NT2/D1 (cell line): ENCODE measurements around the gene CFB.

Source experiments
- DNase-seq: peaks from one replicate; pipeline ENCODE4 v3.0.0-alpha.2; 2011; ENCODE audit warnings: low read depth, low spot score
- H3K27me3 ChIP-seq: 2 replicates; pipeline ENCODE4 v1.6.0; 2011; ENCODE audit warnings: mild to moderate bottlenecking; ENCODE audit not compliant: insufficient read length, insufficient read depth
- H3K36me3 ChIP-seq: 2 replicates; pipeline ENCODE4 v1.6.1; 2011; ENCODE audit warnings: mild to moderate bottlenecking, low read length, mixed read lengths; ENCODE audit not compliant: insufficient read depth, insufficient read length
- H3K4me1 ChIP-seq: 2 replicates; pipeline ENCODE4 v1.5.1; 2011; ENCODE audit not compliant: insufficient read depth, insufficient read length
- H3K4me3 ChIP-seq: 2 replicates; pipeline ENCODE4 v1.5.1; 2011; ENCODE audit warnings: low read depth; ENCODE audit not compliant: insufficient read length
- H3K9ac ChIP-seq: 2 replicates; pipeline ENCODE4 v1.6.0; 2011; ENCODE audit warnings: low read depth; ENCODE audit not compliant: insufficient read length
- H3K9me3 ChIP-seq: 2 replicates; pipeline ENCODE4 v1.5.1; 2011; ENCODE audit warnings: mild to moderate bottlenecking, low read length; ENCODE audit not compliant: insufficient read depth
- SUZ12 ChIP-seq: IDR thresholded peaks from 2 replicates; pipeline ENCODE4 v1.6.1; 2011; ENCODE audit not compliant: insufficient read length, insufficient read depth; ENCODE audit errors: extremely low read depth
- YY1 ChIP-seq: IDR thresholded peaks from 2 replicates; pipeline ENCODE4 v1.6.1; 2011; ENCODE audit not compliant: insufficient read length, insufficient read depth
- ZNF274 ChIP-seq: IDR thresholded peaks from 2 replicates; pipeline ENCODE4 v1.6.1; 2011; ENCODE audit warnings: mild to moderate bottlenecking, low read depth, low read length

CFB gene

DNA sequence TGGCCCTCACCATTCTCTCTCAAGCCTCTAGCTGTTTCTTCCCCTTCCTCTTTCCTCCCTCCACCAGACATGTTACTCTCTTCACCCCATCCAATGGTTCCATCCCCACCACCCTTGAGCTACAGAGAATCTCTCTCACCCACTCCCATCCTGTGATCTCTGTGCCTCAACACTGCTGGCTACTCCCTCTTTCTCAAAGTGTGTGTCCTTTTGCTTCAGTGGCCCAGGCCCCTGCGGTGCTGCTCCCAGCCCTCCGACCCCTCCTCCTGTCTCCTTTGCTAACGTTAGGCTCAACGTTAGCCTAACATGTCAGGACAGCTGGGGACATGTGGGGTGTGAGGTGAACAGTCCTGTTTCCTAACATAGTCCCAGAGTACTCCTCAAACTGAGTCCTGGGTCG lies 7.0 kb downstream of the CFB start:
- Histone ChIP-seq H3K9ac (no peak overlapping the region), H3K9me3 (no peaks in the 10 kb centered on the region), H3K27me3 (no peaks in the 10 kb centered on the region), H3K4me1 (no peaks in the 10 kb centered on the region), H3K36me3 (peaks cover 72% of the 10 kb centered on the region), H3K4me3 (no peak overlapping the region)
- no peak for DNase-seq
- no peak for TF ChIP-seq YY1
- TF ChIP-seq ZNF274, result no peak
- no peak for TF ChIP-seq SUZ12

DNA sequence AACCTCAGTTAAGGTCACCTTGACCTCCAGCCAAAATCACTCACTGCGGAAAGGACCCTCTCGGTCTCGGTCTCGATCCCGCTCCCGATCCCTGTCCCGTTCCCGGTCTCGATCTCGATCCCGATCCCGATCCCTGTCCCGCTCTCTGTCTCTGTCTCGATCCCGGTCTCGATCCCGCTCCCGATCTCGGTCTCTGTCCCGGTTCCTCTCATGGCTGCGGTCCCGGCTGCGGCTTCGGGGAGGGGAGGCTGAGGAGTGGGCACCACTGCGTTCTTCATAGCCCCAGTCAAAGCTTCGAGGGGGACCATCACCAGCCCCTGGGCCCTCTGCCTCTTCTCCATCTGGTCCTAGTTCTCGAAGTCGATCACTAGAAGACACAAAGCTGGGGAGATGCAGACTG lies 8.6 kb downstream of the CFB start:
- H3K4me3 ChIP-seq, result no peak overlapping the region
- H3K4me1 ChIP-seq, result no peaks in the 10 kb centered on the region
- DNase-seq, result no peak
- H3K27me3 ChIP-seq, result no peaks in the 10 kb centered on the region
- H3K9ac ChIP-seq, result no peak overlapping the region
- peaks cover 72% of the 10 kb centered on the region for H3K36me3 ChIP-seq
- TF ChIP-seq SUZ12 (no peak), YY1 (no peak), ZNF274 (no peak)
- no peaks in the 10 kb centered on the region for H3K9me3 ChIP-seq

DNA sequence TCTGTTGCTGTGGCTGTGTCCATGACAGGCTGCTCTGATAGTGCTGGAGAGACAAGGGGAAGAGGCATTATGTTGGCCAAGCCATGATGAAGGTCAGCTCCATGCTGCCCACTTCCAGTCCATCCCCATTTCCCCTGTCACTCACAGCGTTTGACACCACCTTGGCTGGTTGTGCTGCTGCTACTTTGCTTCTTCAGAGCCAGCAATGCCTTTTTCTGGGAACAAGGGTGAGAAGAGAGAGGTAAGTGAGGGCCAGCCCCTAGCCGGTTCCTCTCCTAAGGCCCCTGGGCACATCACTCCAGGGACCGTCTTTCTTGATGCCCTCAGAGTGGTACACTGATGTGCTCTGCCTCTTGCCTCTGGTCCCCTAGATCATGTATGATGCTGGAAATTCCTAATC lies 10.9 kb downstream of the CFB start:
- peaks cover 79% of the 10 kb centered on the region for H3K36me3 ChIP-seq
- H3K4me3 ChIP-seq, result no peak overlapping the region
- H3K4me1 ChIP-seq, result no peaks in the 10 kb centered on the region
- H3K9me3 ChIP-seq, result no peaks in the 10 kb centered on the region
- no peaks in the 10 kb centered on the region for H3K27me3 ChIP-seq
- DNase-seq, result no peak
- no peak overlapping the region for H3K9ac ChIP-seq
- no peak for TF ChIP-seq YY1
- no peak for TF ChIP-seq ZNF274
- TF ChIP-seq SUZ12, result no peak

DNA sequence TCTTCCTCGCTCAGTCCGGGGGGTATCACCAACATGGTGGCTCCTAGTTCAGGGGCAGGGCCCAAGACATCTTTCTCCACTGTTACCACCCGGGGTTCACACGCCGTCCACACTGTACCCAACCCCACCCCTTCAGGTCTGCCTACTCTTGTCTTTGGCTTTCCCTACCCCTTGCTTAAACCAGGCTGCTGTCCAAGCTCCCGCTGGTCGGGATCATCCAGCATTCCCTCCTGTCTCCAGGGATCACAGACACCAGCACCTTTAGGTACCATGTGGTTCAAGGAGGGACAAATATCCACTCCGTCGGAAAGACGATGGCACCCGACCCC lies 12.5 kb downstream of the CFB start:
- H3K4me1 ChIP-seq, result no peaks in the 10 kb centered on the region
- DNase-seq, result no peak
- H3K9ac ChIP-seq, result peak overlapping the region; percentile 96
- H3K27me3 ChIP-seq, result no peaks in the 10 kb centered on the region
- H3K36me3 ChIP-seq, result peaks cover 79% of the 10 kb centered on the region
- H3K9me3 ChIP-seq, result no peaks in the 10 kb centered on the region
- peak overlapping the region; percentile 96 for H3K4me3 ChIP-seq
- TF ChIP-seq SUZ12 (no peak), YY1 (no peak), ZNF274 (no peak)

DNA sequence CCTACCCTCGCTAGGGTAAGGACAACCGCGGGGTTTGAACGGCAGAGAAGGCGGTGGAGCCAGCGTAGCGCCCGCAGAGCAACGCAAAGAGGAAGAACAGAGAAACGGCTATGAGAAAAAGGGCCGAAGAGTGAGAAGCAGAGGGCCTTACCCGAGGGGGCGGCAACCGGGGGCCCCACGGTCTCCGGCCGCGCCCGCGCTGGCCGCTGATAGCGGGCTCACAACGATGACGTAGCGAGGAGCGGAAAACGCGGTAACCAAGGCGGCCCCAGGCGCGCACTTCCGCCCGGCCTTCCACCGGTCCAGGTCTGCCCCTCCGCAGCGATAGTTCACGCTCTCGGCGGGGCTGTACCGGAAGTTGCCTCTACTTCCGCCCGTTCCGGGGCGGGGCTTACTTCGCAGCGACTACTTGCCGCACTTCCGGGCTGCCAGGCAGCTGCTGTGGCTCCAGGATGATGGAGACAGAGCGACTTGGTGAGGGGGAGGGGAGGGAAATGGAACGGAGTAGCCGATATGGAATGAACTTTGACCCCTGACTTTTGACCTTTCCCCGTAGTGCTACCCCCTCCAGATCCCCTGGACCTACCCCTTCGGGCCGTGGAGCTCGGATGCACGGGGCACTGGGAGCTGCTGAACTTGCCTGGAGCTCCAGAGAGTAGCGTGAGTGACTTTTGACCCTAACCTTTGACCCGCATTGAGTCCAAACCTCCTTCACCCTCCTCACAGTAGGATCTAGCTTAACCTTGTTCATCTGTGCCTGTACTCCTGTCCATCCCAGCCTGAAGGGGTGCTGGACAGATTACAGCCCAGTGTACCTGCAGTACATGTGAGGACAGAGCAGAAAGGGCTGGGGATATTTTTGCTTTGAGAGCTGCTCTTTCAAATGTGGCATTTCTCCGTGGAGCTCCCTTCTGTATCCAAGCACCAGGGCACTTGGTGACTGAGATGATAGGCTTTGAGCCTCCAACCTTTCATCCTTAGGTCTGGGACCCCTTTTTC lies 13.1 kb downstream of the CFB start, which contains the start of the genes NELFE and SKIC2:
Gene NELFE (minus strand): TSS at position 231 of the 999 bp plus-strand sequence. CDS start 525 bp downstream, outside the sequence.
Gene SKIC2 (plus strand): TSS at position 435 of the 999 bp plus-strand sequence. CDS start 18 bp downstream, at position 453.
- no peak for TF ChIP-seq YY1
- TF ChIP-seq ZNF274, result no peak
- no peak for TF ChIP-seq SUZ12

DNA sequence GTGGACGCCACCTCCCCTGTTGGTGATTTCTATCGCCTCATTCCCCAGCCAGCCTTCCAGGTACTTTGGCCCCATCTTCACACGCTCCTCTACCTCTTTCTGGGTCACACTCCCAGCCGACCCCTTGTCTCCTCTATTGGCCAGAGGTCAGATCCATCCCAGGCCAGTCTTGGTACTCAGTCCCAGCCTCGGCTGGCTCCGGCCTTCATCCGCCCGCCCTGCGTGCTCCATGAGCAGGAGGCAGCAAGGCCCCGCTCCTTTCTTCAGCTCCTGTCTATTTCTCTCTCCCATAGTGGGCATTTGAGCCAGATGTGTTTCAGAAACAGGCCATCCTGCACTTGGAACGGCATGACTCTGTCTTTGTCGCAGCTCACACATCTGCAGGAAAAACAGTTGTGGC lies 15.7 kb downstream of the CFB start:
- H3K36me3 ChIP-seq, result peaks cover 80% of the 10 kb centered on the region
- no peak for DNase-seq
- TF ChIP-seq ZNF274, result no peak
- no peak for TF ChIP-seq YY1
- no peak for TF ChIP-seq SUZ12
- H3K4me3 ChIP-seq, result no peak overlapping the region
- no peaks in the 10 kb centered on the region for H3K4me1 ChIP-seq
- no peaks in the 10 kb centered on the region for H3K9me3 ChIP-seq
- no peaks in the 10 kb centered on the region for H3K27me3 ChIP-seq
- H3K9ac ChIP-seq, result no peak overlapping the region

More for the DNA sequence above, 13.1 kb downstream of the CFB start, which contains the start of the genes NELFE and SKIC2:
- Histone ChIP-seq H3K36me3 (peaks cover 79% of the 10 kb centered on the region), H3K4me3 (peak within 1 kb of the TSS; percentile 96), H3K27me3 (no peaks in the 10 kb centered on the region), H3K9ac (peak within 1 kb of the TSS; percentile 97), H3K4me1 (no peaks in the 10 kb centered on the region), H3K9me3 (no peaks in the 10 kb centered on the region)
- DNase-seq, result peak; percentile 88

DNA sequence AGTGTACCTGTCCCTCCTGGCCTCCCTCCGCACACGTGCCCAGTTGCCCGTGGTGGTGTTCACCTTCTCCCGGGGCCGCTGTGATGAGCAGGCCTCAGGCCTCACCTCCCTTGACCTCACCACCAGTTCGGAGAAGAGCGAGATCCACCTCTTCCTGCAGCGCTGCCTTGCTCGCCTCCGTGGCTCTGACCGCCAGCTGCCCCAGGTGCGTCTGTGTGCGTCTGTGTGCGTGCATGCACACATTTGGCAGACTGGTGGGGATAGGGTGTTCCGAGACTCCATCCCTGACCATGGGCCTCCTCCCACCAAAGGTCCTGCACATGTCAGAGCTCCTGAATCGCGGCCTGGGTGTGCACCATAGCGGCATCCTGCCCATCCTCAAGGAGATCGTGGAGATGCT lies 18.0 kb downstream of the CFB start:
- H3K36me3 ChIP-seq, result peaks cover 91% of the 10 kb centered on the region
- H3K4me1 ChIP-seq, result no peaks in the 10 kb centered on the region
- H3K9ac ChIP-seq, result no peak overlapping the region
- no peaks in the 10 kb centered on the region for H3K27me3 ChIP-seq
- H3K4me3 ChIP-seq, result no peak overlapping the region
- DNase-seq, result no peak
- no peak for TF ChIP-seq YY1
- no peaks in the 10 kb centered on the region for H3K9me3 ChIP-seq
